Suprapubic skin (tissue), 4 donors: ENCODE measurements around the gene PHLDB2. TPM values are rescaled to one million over a fixed set of nuclear protein-coding genes. Genes with fewer than 3 reads are reported as not detected.

Experiments used
- DNase-seq, 2 donors: peaks; one replicate each; pipeline ENCODE4 v3.0.0-alpha.2; 2019; ENCODE audit warnings: low spot score in 2 of 2
- H3K27ac ChIP-seq: fragments of 200-600 bp; sonication (generic); one replicate; pipeline ENCODE4 v1.5.1; 2019
- H3K27me3 ChIP-seq: fragments of 200-600 bp; sonication (generic); one replicate; pipeline ENCODE4 v1.5.1; 2019
- H3K36me3 ChIP-seq: fragments of 200-600 bp; sonication (generic); one replicate; pipeline ENCODE4 v1.5.1; 2019
- H3K4me1 ChIP-seq: fragments of 200-600 bp; sonication (generic); one replicate; pipeline ENCODE4 v1.5.1; 2019
- H3K4me3 ChIP-seq: fragments of 200-600 bp; sonication (generic); one replicate; pipeline ENCODE4 v1.5.1; 2019; ENCODE audit warnings: mild to moderate bottlenecking
- H3K9me3 ChIP-seq: fragments of 200-600 bp; sonication (generic); one replicate; pipeline ENCODE4 v1.5.1; 2019
- CTCF ChIP-seq, 2 donors: fragments of 200-600 bp in 1 of 2; fragments of 450-650 bp in 1 of 2; sonication (generic) in 1 of 2; IDR thresholded peaks; one replicate each; pipeline ENCODE4 v1.5.1; 2016 to 2019; ENCODE audit warnings: antibody characterized with exemption in 2 of 2, mild to moderate bottlenecking in 1 of 2, moderate library complexity in 1 of 2
- EP300 ChIP-seq: sonication (generic); formaldehyde crosslinking; IDR thresholded peaks from one replicate; pipeline ENCODE4 v1.6.1; 2017; ENCODE audit warnings: antibody characterized with exemption
- POLR2A ChIP-seq, 2 donors: fragments of 450-650 bp; IDR thresholded peaks; one replicate each; pipeline ENCODE4 v1.6.1; 2017; ENCODE audit warnings: antibody characterized with exemption in 2 of 2, mild to moderate bottlenecking in 2 of 2, moderate library complexity in 2 of 2
- POLR2AphosphoS5 ChIP-seq, 3 donors: sonication (generic); formaldehyde crosslinking; IDR thresholded peaks; one replicate each; pipeline ENCODE4 v1.6.1; 2017; ENCODE audit warnings: antibody characterized with exemption in 3 of 3
- WGBS: methylation state at CpG from one replicate; pipeline ENCODE4 v1.1.5; 2018; 5-methylcytosine and 5-hydroxymethylcytosine counted together
- total RNA-seq, 4 donors: library from RNA; depleted of rRNA; stranded (reverse); fragments of >200 nt; gene quantifications; one replicate each; pipeline ENCODE4 v1.1.0, GENCODE V29; 2016

Gene PHLDB2
- total RNA-seq, 4 donors from 2014 or later = 39.8 to 107 (median 60.7) TPM

DNA sequence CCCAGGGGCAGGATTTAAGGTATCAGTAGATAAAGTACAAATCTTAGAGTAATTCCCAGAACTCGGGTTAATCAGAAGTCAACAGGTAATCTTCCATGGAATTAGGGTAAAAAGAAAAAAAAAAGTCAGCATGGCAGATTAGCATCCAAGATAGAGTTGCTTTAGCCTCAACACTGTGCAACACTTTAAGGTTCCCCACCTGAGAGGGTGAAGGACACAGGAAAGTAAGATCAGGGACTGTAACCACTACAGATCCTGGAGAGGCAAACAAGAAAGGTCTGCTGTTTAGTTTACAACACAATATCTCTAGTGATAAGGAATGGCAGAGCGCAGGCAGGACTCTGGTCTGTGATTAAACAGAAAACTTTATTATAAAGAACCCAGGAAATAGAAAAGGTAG lies 4.1 kb upstream of the PHLDB2 start:
- TF ChIP-seq POLR2AphosphoS5 (IDR thresholded peaks at IDR 0.05) = no peak
- TF ChIP-seq CTCF (IDR thresholded peaks at IDR 0.05) = no peak
- no peak for TF ChIP-seq EP300
- TF ChIP-seq POLR2A (IDR thresholded peaks at IDR 0.05) = no peak
- WGBS = 92% methylated on average over 2 of the region's 2 CpGs
- Histone ChIP-seq H3K4me1 (peaks cover 20% of the 10 kb centered on the region), H3K4me3 (no peak overlapping the region), H3K9me3 (no peaks in the 10 kb centered on the region), H3K36me3 (no peaks in the 10 kb centered on the region), H3K27me3 (no peaks in the 10 kb centered on the region), H3K27ac (no peak overlapping the region)
- DNase-seq = no peak

DNA sequence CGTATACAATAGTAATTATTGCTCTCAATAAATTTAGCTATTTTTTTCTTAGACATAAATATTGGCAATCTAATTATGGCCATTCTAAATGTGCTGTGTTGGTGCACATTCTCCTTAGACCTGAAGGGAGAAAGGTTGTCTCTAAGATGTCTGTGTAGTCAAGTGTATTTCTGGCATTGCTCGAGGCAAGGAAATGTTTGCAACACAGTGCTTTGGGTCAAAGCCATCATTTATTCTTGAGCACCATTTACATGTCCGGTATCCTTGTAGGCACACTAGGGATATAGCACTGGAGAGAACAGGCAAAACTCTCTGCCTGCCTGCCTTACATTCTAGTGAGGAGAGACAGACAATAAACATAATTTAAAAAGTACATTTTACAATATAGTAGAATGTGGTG lies 2.6 kb upstream of the PHLDB2 start:
- H3K4me1 ChIP-seq = peaks cover 27% of the 10 kb centered on the region
- no peaks in the 10 kb centered on the region for H3K27me3 ChIP-seq
- no peak for TF ChIP-seq POLR2A (IDR thresholded peaks at IDR 0.05)
- TF ChIP-seq POLR2AphosphoS5 (IDR thresholded peaks at IDR 0.05) = no peak
- TF ChIP-seq CTCF (IDR thresholded peaks at IDR 0.05) = no peak
- TF ChIP-seq EP300 = no peak
- H3K4me3 ChIP-seq = no peak overlapping the region
- no peak overlapping the region for H3K27ac ChIP-seq
- 58% methylated on average over 3 of the region's 3 CpGs for WGBS
- H3K36me3 ChIP-seq = no peaks in the 10 kb centered on the region
- H3K9me3 ChIP-seq = no peaks in the 10 kb centered on the region
- DNase-seq = no peak

DNA sequence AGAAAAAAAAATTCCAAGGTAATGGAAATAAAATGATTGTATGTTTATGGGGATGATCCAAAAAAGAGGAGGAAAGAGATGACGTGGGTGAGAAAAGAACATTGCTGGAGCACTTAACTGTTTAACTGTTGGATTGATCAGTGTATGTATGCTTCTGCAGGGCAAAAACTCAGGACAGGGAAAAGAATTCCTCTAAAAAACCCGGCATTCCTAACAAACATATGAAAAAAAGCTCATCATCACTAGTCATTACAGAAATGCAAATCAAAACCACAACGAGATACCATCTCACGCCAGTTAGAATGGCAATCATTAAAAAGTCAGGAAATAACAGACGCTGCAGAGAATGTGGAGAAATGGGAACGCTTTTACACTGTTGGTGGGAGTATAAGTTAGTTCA lies 1.6 kb upstream of the PHLDB2 start:
- Histone ChIP-seq H3K27ac (no peak overlapping the region), H3K36me3 (no peaks in the 10 kb centered on the region), H3K27me3 (no peaks in the 10 kb centered on the region), H3K9me3 (no peaks in the 10 kb centered on the region), H3K4me3 (no peak overlapping the region), H3K4me1 (peaks cover 33% of the 10 kb centered on the region)
- 59% methylated on average over 6 of the region's 6 CpGs for WGBS
- TF ChIP-seq POLR2A (IDR thresholded peaks at IDR 0.05) = no peak
- TF ChIP-seq POLR2AphosphoS5 (IDR thresholded peaks at IDR 0.05) = no peak
- no peak for TF ChIP-seq CTCF (IDR thresholded peaks at IDR 0.05)
- TF ChIP-seq EP300 = no peak
- no peak for DNase-seq

DNA sequence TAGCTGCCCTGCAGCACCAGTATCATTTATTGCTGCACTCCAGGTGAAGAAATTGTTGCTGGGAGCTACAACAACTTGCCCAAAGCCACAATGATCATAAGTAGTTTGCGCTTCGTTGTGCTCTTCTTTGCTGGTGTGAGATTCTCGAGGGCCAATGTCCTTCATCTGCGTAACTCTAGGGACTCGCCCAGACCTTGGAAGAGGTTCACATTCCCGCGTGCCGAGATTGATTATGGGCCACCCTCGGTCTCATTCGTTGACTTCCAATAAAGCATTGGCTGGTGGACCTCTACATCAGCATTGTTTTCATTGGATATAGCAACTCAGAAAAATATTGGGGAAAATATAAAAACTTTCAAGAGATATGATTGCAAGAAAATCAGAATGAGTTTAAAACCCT lies 423 bp upstream of the PHLDB2 start:
- no peak for DNase-seq
- H3K4me3 ChIP-seq = peak overlapping the region; percentile 90
- peak overlapping the region; percentile 96 for H3K27ac ChIP-seq
- WGBS = 28% methylated on average over 10 of the region's 10 CpGs
- TF ChIP-seq EP300 (no peak), POLR2AphosphoS5 (IDR thresholded peaks at IDR 0.05) (no peak), POLR2A (IDR thresholded peaks at IDR 0.05) (no peak), CTCF (IDR thresholded peaks at IDR 0.05) (no peak)
- H3K36me3 ChIP-seq = no peaks in the 10 kb centered on the region
- H3K4me1 ChIP-seq = peaks cover 43% of the 10 kb centered on the region
- H3K27me3 ChIP-seq = no peaks in the 10 kb centered on the region
- no peaks in the 10 kb centered on the region for H3K9me3 ChIP-seq

- Histone ChIP-seq H3K36me3 (no peaks in the 10 kb centered on the region), H3K27me3 (no peaks in the 10 kb centered on the region), H3K9me3 (no peaks in the 10 kb centered on the region), H3K27ac (peak overlapping the region; percentile 96), H3K4me3 (peak overlapping the region; percentile 90), H3K4me1 (peaks cover 56% of the 10 kb centered on the region)
- TF ChIP-seq POLR2AphosphoS5 (IDR thresholded peaks at IDR 0.05) (peak in 1 of 3 donors; percentile 66), EP300 (no peak), CTCF (IDR thresholded peaks at IDR 0.05) (peak; percentile 54 to 68), POLR2A (IDR thresholded peaks at IDR 0.05) (peak in 1 of 2 donors; percentile 39)
- WGBS = 1% methylated on average over 35 of the region's 35 CpGs
- peak; percentile 88 to 89 for DNase-seq
Measured at GRCh38 chr3:111859974-111860859, 1.2 kb downstream of the PHLDB2 start.
